ENCODE data around the gene CLINT1.
"Not testable (repeated sequence)": the region's sequence is repeated elsewhere in the genome, so short reads cannot be mapped to it uniquely, and the experiment has no call there.

Gene CLINT1

GRCh38 chr5:157860898-157861890, 2.2 kb upstream of the CLINT1 start:
- no peak for DNase-seq

DNA sequence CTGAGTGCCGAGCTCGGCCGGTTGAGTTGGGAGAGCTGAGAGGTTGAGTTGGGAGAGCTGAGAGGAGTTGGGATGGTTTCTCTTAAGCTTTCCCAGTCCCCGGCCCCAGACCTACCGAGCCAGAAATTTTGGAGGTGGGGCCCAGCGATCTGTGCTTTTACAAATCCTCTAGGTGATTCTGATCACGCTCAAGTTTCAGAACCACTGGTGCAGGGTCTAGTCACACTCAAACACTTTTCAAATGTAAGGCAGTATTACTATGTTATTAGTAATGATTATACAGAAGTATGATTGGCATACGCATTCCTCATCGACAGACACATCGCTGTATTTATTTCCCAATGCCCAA, 256 bp upstream of the CLINT1 start:
- no peak for DNase-seq

GRCh38 chr5:157857816-157858526, 974 bp downstream of the CLINT1 start:
- DNase-seq, result peak; percentile 57

- DNase-seq, result peak; percentile 86
Measured at GRCh38 chr5:157855404-157855994, 3.4 kb downstream of the CLINT1 start.

GRCh38 chr5:157853365-157853764, 5.6 kb downstream of the CLINT1 start:
- not testable (repeated sequence) for DNase-seq

- DNase-seq, result peak; percentile 27
Measured at GRCh38 chr5:157845914-157846598, 12.9 kb downstream of the CLINT1 start.

DNA sequence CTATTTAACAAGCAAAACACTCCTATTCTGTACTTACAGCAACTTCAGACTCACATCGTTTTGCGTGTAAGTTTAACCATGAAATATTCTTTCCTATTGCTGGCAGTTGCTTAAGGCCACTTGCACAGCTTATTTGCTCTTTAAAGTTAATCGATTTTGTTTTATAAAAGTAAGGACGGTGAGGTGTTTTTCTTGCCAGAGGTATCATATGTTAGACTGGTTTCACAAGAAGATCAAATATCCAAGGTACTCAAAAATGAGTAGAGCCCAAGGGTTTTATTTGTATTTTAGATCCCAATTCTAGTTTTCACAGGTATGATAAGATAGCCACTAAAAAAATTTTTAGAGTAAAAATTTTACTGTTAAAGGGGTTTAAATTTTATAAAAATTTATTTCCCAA, 16.2 kb downstream of the CLINT1 start:
- DNase-seq, result peak; percentile 40

DNA sequence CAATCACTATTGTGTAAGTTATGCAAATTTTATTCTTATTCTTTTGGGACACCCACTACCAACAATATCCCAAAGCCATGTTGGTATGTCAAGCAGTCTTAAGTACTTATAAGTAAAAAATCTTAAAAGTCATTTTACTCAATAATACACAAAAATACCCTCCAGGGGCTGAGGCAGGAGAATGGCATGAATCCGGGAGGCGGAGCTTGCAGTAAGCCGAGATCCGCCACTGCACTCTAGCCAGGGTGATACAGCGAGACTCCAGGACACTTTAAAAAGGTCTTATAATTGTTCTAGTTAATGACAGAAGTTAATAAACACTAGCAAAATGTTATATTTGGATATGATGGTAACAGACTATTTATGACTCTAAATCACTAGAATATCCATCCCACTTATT, 16.8 kb downstream of the CLINT1 start:
- DNase-seq, result no peak

- no peak for DNase-seq
Measured at GRCh38 chr5:157839157-157839795, 19.7 kb downstream of the CLINT1 start.

- no peak for DNase-seq
Measured at GRCh38 chr5:157836121-157836753, 22.7 kb downstream of the CLINT1 start.

- DNase-seq, result no peak
Measured at GRCh38 chr5:157835041-157835440, 23.9 kb downstream of the CLINT1 start.

GRCh38 chr5:157828944-157829639, 29.9 kb downstream of the CLINT1 start:
- DNase-seq, result peak; percentile 43

DNA sequence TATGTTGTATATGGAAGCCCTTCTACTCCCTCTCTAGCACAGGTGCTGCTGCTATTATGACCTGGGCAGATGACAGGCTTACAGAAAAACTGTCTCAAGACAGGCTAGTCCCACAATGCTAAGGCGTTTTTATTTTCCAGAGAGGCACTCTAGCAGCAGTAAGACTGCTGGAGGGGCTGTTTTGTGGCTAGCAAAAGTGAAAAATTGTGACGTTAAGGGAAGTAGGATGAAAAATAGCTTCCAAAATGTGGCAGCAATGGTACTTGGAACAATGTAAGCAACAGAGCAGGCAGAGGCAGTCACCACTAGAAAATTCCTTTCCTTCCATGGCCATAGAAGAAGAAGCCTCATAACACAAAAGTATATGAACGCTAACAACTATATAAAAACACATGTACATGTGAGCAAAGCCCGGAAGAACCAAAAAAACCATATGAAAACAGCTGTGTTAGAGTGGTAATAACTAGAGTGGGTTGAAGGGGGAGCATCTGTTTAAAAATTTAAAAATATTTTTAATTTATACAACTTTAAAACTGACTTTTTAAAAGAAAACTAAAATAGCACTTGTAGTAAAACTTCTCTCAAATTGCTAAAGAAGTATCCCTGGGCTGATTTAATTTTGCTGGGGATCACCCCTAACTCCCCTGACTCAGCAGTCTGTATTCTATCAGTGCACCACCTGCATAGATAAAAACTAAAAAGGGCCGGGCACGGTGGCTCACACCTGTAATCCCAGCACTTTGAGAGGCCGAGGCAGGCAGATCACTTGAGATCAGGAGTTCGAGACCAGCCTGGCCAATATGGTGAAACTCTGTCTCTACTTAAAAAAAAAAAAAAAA, 30.6 kb downstream of the CLINT1 start:
- no peak for DNase-seq

- DNase-seq, result no peak
Measured at GRCh38 chr5:157827423-157827822, 31.5 kb downstream of the CLINT1 start.

DNA sequence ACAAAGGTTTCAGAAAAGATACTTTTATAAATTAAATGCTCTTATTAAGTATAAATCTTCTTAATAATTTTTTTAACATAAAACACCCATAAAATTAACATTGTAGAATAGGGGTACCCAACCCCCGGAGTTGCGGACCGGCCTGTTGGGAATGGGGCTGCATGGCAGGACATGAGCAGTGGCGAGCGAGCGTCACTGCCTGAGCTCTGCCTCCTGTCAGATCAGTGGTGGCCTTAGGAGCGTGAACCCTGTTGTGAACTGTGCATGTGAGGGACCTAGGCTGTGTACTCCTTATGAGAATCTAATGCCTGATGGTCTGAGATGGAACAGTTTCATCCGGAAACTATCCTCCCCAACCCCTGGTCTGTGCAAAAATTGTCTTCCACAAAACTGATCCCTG, 35.3 kb downstream of the CLINT1 start:
- no peak for DNase-seq

GRCh38 chr5:157821822-157822622, 36.9 kb downstream of the CLINT1 start:
- peak; percentile 13 for DNase-seq

DNA sequence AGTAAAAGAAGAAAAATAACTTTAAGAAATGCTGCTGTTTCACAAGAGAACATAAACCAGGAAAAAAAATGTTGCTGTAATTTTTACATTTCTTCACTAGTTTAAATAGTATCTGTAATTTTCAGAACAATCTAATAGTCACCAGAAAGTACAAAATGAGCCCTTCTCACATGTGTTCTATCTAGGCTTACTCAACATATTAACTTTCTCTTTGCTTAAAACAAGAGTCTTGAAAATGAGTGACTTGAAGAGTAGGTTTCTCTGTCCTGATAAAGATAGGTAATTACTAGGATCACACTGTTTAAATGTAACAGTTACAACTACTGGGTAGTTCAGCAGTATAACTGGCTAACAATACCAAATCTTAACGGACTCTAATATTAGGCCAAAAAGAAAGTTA, 37.5 kb downstream of the CLINT1 start:
- DNase-seq, result no peak

DNA sequence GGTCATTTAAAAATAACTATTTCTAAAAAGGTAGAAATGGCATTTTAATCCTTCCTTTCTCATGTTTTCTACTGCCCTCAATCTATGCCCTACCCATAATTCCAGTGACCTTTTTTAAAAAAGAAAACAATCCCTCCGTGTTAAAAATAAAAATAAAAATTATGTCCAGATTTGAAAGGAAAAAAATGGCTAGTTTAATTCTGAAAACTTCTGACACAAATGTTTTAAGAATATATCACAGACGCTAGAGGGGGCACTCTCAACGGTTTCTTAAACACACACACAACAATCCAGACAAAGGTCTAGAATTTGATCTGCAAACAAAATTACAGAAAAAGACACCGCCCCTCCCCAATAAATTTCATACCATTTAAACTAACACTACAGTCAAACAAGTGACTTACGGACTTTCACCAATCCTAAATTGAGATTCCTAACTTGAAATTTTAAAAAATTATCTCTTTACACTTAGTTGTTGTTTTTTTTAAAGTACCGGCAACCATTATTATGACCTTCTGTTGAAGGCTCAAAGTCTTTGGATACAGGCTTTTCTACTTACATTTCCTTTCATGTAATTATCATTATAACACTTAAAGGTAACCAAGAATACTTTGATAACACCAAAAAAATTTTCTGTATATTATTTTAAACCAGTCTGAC, 38.2 kb downstream of the CLINT1 start:
- DNase-seq, result peak; percentile 70
